ENCODE measurements around the gene ATG2A. TPM values are rescaled to one million over a fixed set of nuclear protein-coding genes. Genes with fewer than 3 reads are reported as not detected.

The ATG2A gene
- total and polyA plus RNA-seq, 9 of the 15 experiments (the other 6 are each of a cell fraction or from before 2014, with no cell fraction given), result 0.25 to 45.9 (median 5.2) TPM

DNA sequence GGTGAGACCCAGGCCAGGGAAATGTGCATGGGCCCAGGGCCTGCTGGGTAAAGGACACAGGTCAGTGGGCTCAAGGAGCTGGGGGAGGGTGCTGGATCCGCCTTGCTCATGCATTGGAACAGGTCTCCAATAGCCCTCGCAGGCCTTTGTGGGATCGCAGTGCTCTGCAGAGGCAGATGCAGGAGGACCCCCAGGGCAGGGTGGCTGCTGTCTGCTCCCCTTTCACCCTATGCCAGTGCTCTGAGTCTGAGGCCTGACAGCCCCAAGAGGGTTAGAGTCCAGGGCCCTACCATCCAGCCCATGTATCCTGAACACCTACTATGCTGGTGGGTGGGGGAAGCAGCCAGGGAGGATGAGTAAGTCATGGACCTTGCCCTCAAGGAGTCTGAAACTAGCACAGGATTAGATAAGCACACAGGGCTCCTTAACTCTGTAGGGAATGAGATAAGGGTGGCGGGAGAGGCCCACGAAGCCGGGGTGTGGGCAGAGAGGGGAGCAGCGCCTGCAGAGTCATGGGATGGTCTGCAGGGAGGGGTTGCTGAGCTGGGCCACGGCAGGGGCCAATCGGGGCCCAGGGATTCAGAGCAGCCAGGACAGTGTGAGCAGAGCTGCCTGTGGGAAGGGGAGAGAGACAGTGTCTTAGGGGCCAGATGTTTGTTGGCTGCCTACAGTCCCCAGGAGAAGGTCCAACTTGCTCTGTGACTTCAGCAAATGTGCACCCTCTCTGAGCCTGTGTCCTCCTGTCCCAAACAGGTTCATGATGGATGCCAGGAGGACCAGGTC is 28.1 kb downstream of the ATG2A start (continued):
- TF ChIP-seq ARNT (IDR thresholded peaks at IDR 0.05), result peak; percentile 84 to 92; a peak in 3 of 4 replicates
- TF ChIP-seq POLR3G (IDR thresholded peaks at IDR 0.05; ENCODE audit: extremely low read depth, insufficient read length, insufficient replicate concordance), result no peak
- TF ChIP-seq TRIM28 (IDR thresholded peaks at IDR 0.05), result peak; percentile 94
- peak; percentile 81 for TF ChIP-seq CREM (IDR thresholded peaks at IDR 0.05; ENCODE audit: low read depth)
- peak; percentile 100 for TF ChIP-seq DPF2 (IDR thresholded peaks at IDR 0.05)
- no peak for TF ChIP-seq CHCHD3 (CRISPR knock-in tag; IDR thresholded peaks at IDR 0.05)
- TF ChIP-seq STAG1 (CRISPR knock-in tag; IDR thresholded peaks at IDR 0.05; ENCODE audit: borderline replicate concordance), result no peak
- TF ChIP-seq MYC (IDR thresholded peaks at IDR 0.05; ENCODE audit: low read depth, low read length), result peak; percentile 88; the same call in 1 of the 2 replicates
- TF ChIP-seq MYC (CRISPR knock-in tag; IDR thresholded peaks at IDR 0.05; ENCODE audit: borderline replicate concordance, low read depth), result no peak
- TF ChIP-seq GATAD2B (IDR thresholded peaks at IDR 0.05; ENCODE audit: borderline replicate concordance), result peak; percentile 94
- TF ChIP-seq MYBL2 (IDR thresholded peaks at IDR 0.05; ENCODE audit: low read depth), result no peak
- no peak for TF ChIP-seq MYBL2 (CRISPR knock-in tag; IDR thresholded peaks at IDR 0.05; ENCODE audit: borderline replicate concordance)
- no peak for TF ChIP-seq ILK (tag; IDR thresholded peaks at IDR 0.05; ENCODE audit: borderline replicate concordance, low read depth)
- no peak for TF ChIP-seq GABPB2 (CRISPR knock-in tag; conservative IDR thresholded peaks at IDR 0.05)
- TF ChIP-seq HNRNPK (IDR thresholded peaks at IDR 0.05; ENCODE audit: low read depth, low read length, poor library complexity, severe bottlenecking), result no peak
- TF ChIP-seq TARDBP (IDR thresholded peaks at IDR 0.05), result peak; percentile 89; the same call in 1 of the 2 replicates
- TF ChIP-seq, protein P1, sequence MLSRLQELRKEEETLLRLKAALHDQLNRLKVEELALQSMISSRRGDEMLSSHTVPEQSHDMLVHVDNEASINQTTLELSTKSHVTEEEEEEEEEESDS (CRISPR knock-in tag; IDR thresholded peaks at IDR 0.05), result no peak
- TF ChIP-seq SMC3 (conservative IDR thresholded peaks at IDR 0.05; ENCODE audit: insufficient read depth, low read depth, low read length), result no peak
- no peak for TF ChIP-seq ZNF79 (CRISPR knock-in tag; IDR thresholded peaks at IDR 0.05; ENCODE audit: low read depth)
- 0 out of 2 replicates have a peak, but pooled peaks have one; percentile 39 for TF ChIP-seq CBFB (CRISPR knock-in tag; IDR thresholded peaks at IDR 0.05)
- TF ChIP-seq SREBF1 (IDR thresholded peaks at IDR 0.05; ENCODE audit: borderline replicate concordance, low read depth, low read length), result no peak
- TF ChIP-seq, protein P2, sequence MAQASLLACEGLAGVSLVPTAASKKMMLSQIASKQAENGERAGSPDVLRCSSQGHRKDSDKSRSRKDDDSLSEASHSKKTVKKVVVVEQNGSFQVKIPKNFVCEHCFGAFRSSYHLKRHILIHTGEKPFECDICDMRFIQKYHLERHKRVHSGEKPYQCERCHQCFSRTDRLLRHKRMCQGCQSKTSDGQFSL (CRISPR knock-in tag; IDR thresholded peaks at IDR 0.05), result peak; percentile 59; the same call in 1 of the 2 replicates
- TF ChIP-seq, protein P2 (tag; IDR thresholded peaks at IDR 0.05), result no peak
- TF ChIP-seq, protein P3, sequence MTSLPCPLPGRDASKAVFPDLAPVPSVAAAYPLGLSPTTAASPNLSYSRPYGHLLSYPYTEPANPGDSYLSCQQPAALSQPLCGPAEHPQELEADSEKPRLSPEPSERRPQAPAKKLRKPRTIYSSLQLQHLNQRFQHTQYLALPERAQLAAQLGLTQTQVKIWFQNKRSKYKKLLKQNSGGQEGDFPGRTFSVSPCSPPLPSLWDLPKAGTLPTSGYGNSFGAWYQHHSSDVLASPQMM (CRISPR knock-in tag; IDR thresholded peaks at IDR 0.05), result no peak
- no peak for TF ChIP-seq TGIF2 (CRISPR knock-in tag; IDR thresholded peaks at IDR 0.05)
- TF ChIP-seq SIN3B (IDR thresholded peaks at IDR 0.05; ENCODE audit: low read depth), result no peak

All from K562 (cell line).